HepG2 (cell line): Measurements from ENCODE around the gene ZNF396. TPM values are rescaled to one million over a fixed set of nuclear protein-coding genes. Genes with fewer than 3 reads are reported as not detected.

Experiments used
- ATAC-seq: fragments of 200-7000 bp; cut with Tn5 transposase; 3 replicates; pipeline ENCODE4 v1.9.1; 2020; ENCODE audit warnings: mild to moderate bottlenecking, moderate library complexity
- BruUV-seq: library from RNA; stranded (reverse); fragments of 400-500 nt; replicated peaks from 2 replicates; lab custom pipeline; 2021; lab: Mats Ljungman, UMichigan
- CTCF ChIA-PET: fragments of 300-600 bp; formaldehyde crosslinking; extraction: SDS; loops from one replicate; lab custom pipeline; 2021; ENCODE audit warnings: low total read pairs, inconsistent platforms, low intra/inter-chr PET ratio; lab: Yijun Ruan, JAX
- POLR2A ChIA-PET: fragments of 350-600 bp; sonication (Branson Sonifier 250); formaldehyde crosslinking; loops from one replicate; lab custom pipeline; 2020; ENCODE audit warnings: antibody characterized with exemption, inconsistent platforms; lab: Yijun Ruan, JAX
- DNase-seq: peaks from one replicate; pipeline ENCODE4 v3.0.0-alpha.2; 2015; ENCODE audit warnings: low spot score
- FAIRE-seq: peaks from 3 replicates; lab custom pipeline; 2011; peaks lifted over from hg19 to GRCh38; lab: Jason Lieb, UNC
- H2AFZ ChIP-seq: one replicate; pipeline ENCODE4 v1.6.1; 2011; ENCODE audit warnings: low read length, inconsistent platforms
- H3K27ac ChIP-seq: fragments of 300-600 bp; 3 replicates; pipeline ENCODE4 v1.8.0; 2011; ENCODE audit warnings: mixed run types, mild to moderate bottlenecking, mixed read lengths, low read length, inconsistent platforms; ENCODE audit not compliant: insufficient read depth; ENCODE audit errors: extremely low read length
- H3K27me3 ChIP-seq, 2 experiments: fragments of 200-600 bp in 1 of 2; 2 replicates in 1 of 2; 3 replicates in 1 of 2; pipeline versions ENCODE4 v1.6.0 to v1.8.0; 2011; ENCODE audit warnings: low read length in 2 of 2, mild to moderate bottlenecking in 2 of 2, moderate library complexity in 2 of 2, inconsistent platforms in 1 of 2; ENCODE audit not compliant: insufficient read depth in 2 of 2, control insufficient read depth in 1 of 2
- H3K36me3 ChIP-seq, 2 experiments: fragments of 200-600 bp in 1 of 2; replicated peaks in 1 of 2; 2 replicates in 1 of 2; 3 replicates in 1 of 2; pipeline versions ENCODE4 v1.5.1 to v1.8.0; 2011; ENCODE audit warnings: low read length in 2 of 2, inconsistent platforms in 1 of 2; ENCODE audit not compliant: insufficient read depth in 2 of 2, control insufficient read depth in 1 of 2
- H3K4me1 ChIP-seq: 2 replicates; pipeline ENCODE4 v1.5.1; 2012; ENCODE audit warnings: low read length, inconsistent platforms; ENCODE audit not compliant: insufficient read depth
- H3K4me2 ChIP-seq: 2 replicates; pipeline ENCODE4 v1.6.0; 2011; ENCODE audit warnings: low read depth, low read length, inconsistent platforms
- H3K4me3 ChIP-seq, 3 experiments: fragments of 200-600 bp in 1 of 3; sonication (generic), shearing (Covaris generic) in 1 of 3; replicated peaks in 1 of 3; 2 replicates each; pipeline ENCODE4 v1.5.1; 2011 to 2016; ENCODE audit warnings: low read length in 3 of 3, inconsistent platforms in 2 of 3, low read depth in 2 of 3, mild to moderate bottlenecking in 2 of 3, control low read depth in 1 of 3, mixed read lengths in 1 of 3; ENCODE audit not compliant: insufficient read depth in 1 of 3
- H3K79me2 ChIP-seq: one replicate; pipeline ENCODE4 v1.6.1; 2011; ENCODE audit warnings: low read length, inconsistent platforms; ENCODE audit not compliant: insufficient read depth
- H3K9ac ChIP-seq: 2 replicates; pipeline ENCODE4 v1.6.0; 2011; ENCODE audit warnings: mild to moderate bottlenecking, low read depth, low read length, inconsistent platforms; ENCODE audit not compliant: insufficient read depth
- H3K9me3 ChIP-seq: 2 replicates; pipeline ENCODE4 v1.5.1; 2012; ENCODE audit warnings: mild to moderate bottlenecking, low read length
- H4K20me1 ChIP-seq: 2 replicates; pipeline ENCODE4 v1.6.0; 2011; ENCODE audit warnings: inconsistent platforms, mild to moderate bottlenecking, low read length, moderate library complexity; ENCODE audit not compliant: insufficient read depth
- CENPX ChIP-seq: sonication (generic); formaldehyde crosslinking; IDR thresholded peaks from 2 replicates; pipeline ENCODE4 v1.9.0; 2021; ENCODE audit warnings: mild to moderate bottlenecking, missing genetic modification reagents, moderate library complexity
- CTCF ChIP-seq: sonication (generic); formaldehyde crosslinking; IDR thresholded peaks from 2 replicates; pipeline ENCODE4 v1.5.0; 2020; ENCODE audit warnings: mild to moderate bottlenecking, missing genetic modification reagents, moderate library complexity
- FLYWCH1 ChIP-seq: sonication (generic); formaldehyde crosslinking; IDR thresholded peaks from 2 replicates; pipeline ENCODE4 v1.8.1; 2023; ENCODE audit warnings: mild to moderate bottlenecking, missing genetic modification reagents
- FOXO1 ChIP-seq: sonication (generic); formaldehyde crosslinking; IDR thresholded peaks from 2 replicates; pipeline ENCODE4 v1.4.0; 2020; ENCODE audit warnings: missing genetic modification reagents
- HOXA3 ChIP-seq: sonication (generic); formaldehyde crosslinking; IDR thresholded peaks from 2 replicates; pipeline ENCODE4 v1.5.0; 2020; ENCODE audit warnings: missing genetic modification reagents
- KDM5A ChIP-seq: fragments of 200-600 bp; sonication (generic); IDR thresholded peaks from 2 replicates; pipeline ENCODE4 v1.7.0; 2018; ENCODE audit warnings: antibody characterized with exemption, mild to moderate bottlenecking, low read length, borderline replicate concordance
- LCORL ChIP-seq, 2 experiments: fragments of 450-650 bp in 1 of 2; sonication (generic) in 1 of 2; formaldehyde crosslinking in 1 of 2; IDR thresholded peaks; 2 replicates each; pipeline versions ENCODE4 v1.5.0 to v1.6.1; 2017 to 2020; ENCODE audit warnings: antibody characterized with exemption in 1 of 2, missing genetic modification reagents in 1 of 2
- MIXL1 ChIP-seq: IDR thresholded peaks from 2 replicates; pipeline ENCODE4 v1.6.1; 2016
- RAD21 ChIP-seq: fragments of 450-650 bp; formaldehyde crosslinking; IDR thresholded peaks from 2 replicates; pipeline ENCODE4 v1.5.0; 2020; ENCODE audit warnings: mild to moderate bottlenecking
- SKIL ChIP-seq: sonication (generic); formaldehyde crosslinking; IDR thresholded peaks from 2 replicates; pipeline ENCODE4 v1.8.0; 2022; ENCODE audit warnings: missing genetic modification reagents, mild to moderate bottlenecking, moderate library complexity, borderline replicate concordance
- SMC3 ChIP-seq: IDR thresholded peaks from 2 replicates; pipeline ENCODE4 v1.6.1; 2011; ENCODE audit warnings: low read length, improper control_type of control experiment
- STAG1 ChIP-seq: sonication (generic); formaldehyde crosslinking; IDR thresholded peaks from 2 replicates; pipeline ENCODE4 v1.4.0; 2020; ENCODE audit warnings: missing genetic modification reagents
- TEAD3 ChIP-seq: optimal IDR thresholded peaks from 2 replicates; pipeline ENCODE3; 2016; ENCODE audit warnings: borderline replicate concordance
- ZMYM4 ChIP-seq: sonication (generic); formaldehyde crosslinking; IDR thresholded peaks from 2 replicates; pipeline ENCODE4 v1.8.1; 2023; ENCODE audit warnings: mild to moderate bottlenecking, missing genetic modification reagents
- ZNF121 ChIP-seq: sonication (generic); formaldehyde crosslinking; IDR thresholded peaks from 2 replicates; pipeline ENCODE4 v1.5.0; 2020; ENCODE audit warnings: mild to moderate bottlenecking, missing genetic modification reagents
- ZNF33A ChIP-seq: sonication (generic); formaldehyde crosslinking; IDR thresholded peaks from 2 replicates; pipeline ENCODE4 v1.5.1; 2020; ENCODE audit warnings: missing genetic modification reagents, mild to moderate bottlenecking, moderate library complexity, borderline replicate concordance
- WGBS: methylation state at CpG from one replicate; pipeline ENCODE4 v1.1.6; 2017; ENCODE audit warnings: low lambda C conversion rate; 5-methylcytosine and 5-hydroxymethylcytosine counted together
- in situ Hi-C: cut with HindIII; loops from 2 replicates; pipeline ENCODE4 v1.10.0; 2017; ENCODE audit warnings: low pct_unique_long_range_greater_than_20kb; ENCODE audit not compliant: extremely low pct_ligation_motif_present
- intact Hi-C: fragments of 100-400 bp; cut with micrococcal nuclease; formaldehyde crosslinking; loops from one replicate; pipeline ENCODE4 v1.10.0; 2022; ENCODE audit not compliant: unreplicated experiment
- polyA plus RNA-seq, 8 experiments: library from polyadenylated mRNA; depleted of rRNA in 3 of 8; stranded (reverse) in 7 of 8; unstranded in 1 of 8; fragments of >200 nt; fragmentation: Illumina TruSeq in 4 of 8; extraction: Trizol in 4 of 8; gene quantifications; 2 replicates each; pipeline versions ENCODE4 v1.2.1 to v1.2.3, GENCODE V29; 2011 to 2016; ENCODE audit warnings: low read depth in 4 of 8, missing spikeins in 1 of 8, mixed read lengths in 1 of 8; ENCODE audit not compliant: insufficient read depth in 1 of 8
- total RNA-seq, 5 experiments: library from RNA; depleted of rRNA; stranded (reverse); fragments of >200 nt; fragmentation: Illumina TruSeq; extraction: Trizol; gene quantifications; 2 replicates each; pipeline ENCODE4 v1.2.3, GENCODE V29; 2016; ENCODE audit warnings: low read depth in 1 of 5

Gene ZNF396
- total and polyA plus RNA-seq, 2 of the 13 experiments (the other 11 are each of a cell fraction or from before 2014, with no cell fraction given): 0.25 to 0.75 TPM

GRCh38 chr18:35386600-35387100 is 9.5 kb upstream of the ZNF396 start:
- intact Hi-C loops (loop anchor here (1.0 to 2.0 kb wide), 2 partner anchors 126 to 155 kb away; no protein-coding TSS in a partner anchor), in situ Hi-C loops (loop anchor here (25.0 kb wide), 1 partner anchor 576 kb away; the partner anchor contains the start of gene RMP24)
- no TSS peak for BruUV-seq
- Histone ChIP-seq H3K9ac (no peak overlapping the region), H3K79me2 (no peaks in the 10 kb centered on the region), H3K4me1 (peaks cover 7% of the 10 kb centered on the region), H3K27ac (no peak overlapping the region), H3K4me2 (0 out of 2 replicates have a peak overlapping the region, but pooled peaks have one; percentile 28), H3K4me3 (no peak overlapping the region), H3K27me3 (0 out of 5 replicates have a peak, but pooled peaks cover 0 to 8% of the 10 kb centered on the region in 2 experiments), H2AFZ (no peak overlapping the region), H3K36me3 (no peaks in the 10 kb centered on the region), H4K20me1 (no peaks in the 10 kb centered on the region), H3K9me3 (no peaks in the 10 kb centered on the region)
- 6% methylated on average over 7 of the region's 7 CpGs for WGBS
- FAIRE-seq (peak; percentile 56), ATAC-seq (peak; percentile 87), DNase-seq (peak; percentile 70)
- POLR2A ChIA-PET: no interaction called here
- CTCF ChIA-PET: interaction anchor here (1.1 to 1.4 kb wide), 2 partner anchors 125 to 155 kb away, joined by 4 to 5 read pairs; no protein-coding TSS in a partner anchor
- TF ChIP-seq FLYWCH1 (CRISPR knock-in tag) (no peak), HOXA3 (CRISPR knock-in tag) (no peak), ZNF33A (CRISPR knock-in tag) (no peak), LCORL (IDR thresholded peaks at IDR 0.05) (no peak), LCORL (CRISPR knock-in tag; IDR thresholded peaks at IDR 0.05) (no peak), STAG1 (CRISPR knock-in tag) (peak; percentile 81), CENPX (CRISPR knock-in tag) (no peak), CTCF (CRISPR knock-in tag) (peak; percentile 79), SKIL (no peak), TEAD3 (CRISPR knock-in tag) (peak; percentile 6), SMC3 (peak; percentile 80), ZMYM4 (CRISPR knock-in tag) (0 out of 2 replicates have a peak, but pooled peaks have one; percentile 17), FOXO1 (no peak), KDM5A (no peak), RAD21 (CRISPR knock-in tag) (peak; percentile 39), MIXL1 (0 out of 2 replicates have a peak, but pooled peaks have one; percentile 42), ZNF121 (CRISPR knock-in tag) (0 out of 2 replicates have a peak, but pooled peaks have one; percentile 12)
